ENCODE measurements around the gene CDX1.

The CDX1 gene

DNA sequence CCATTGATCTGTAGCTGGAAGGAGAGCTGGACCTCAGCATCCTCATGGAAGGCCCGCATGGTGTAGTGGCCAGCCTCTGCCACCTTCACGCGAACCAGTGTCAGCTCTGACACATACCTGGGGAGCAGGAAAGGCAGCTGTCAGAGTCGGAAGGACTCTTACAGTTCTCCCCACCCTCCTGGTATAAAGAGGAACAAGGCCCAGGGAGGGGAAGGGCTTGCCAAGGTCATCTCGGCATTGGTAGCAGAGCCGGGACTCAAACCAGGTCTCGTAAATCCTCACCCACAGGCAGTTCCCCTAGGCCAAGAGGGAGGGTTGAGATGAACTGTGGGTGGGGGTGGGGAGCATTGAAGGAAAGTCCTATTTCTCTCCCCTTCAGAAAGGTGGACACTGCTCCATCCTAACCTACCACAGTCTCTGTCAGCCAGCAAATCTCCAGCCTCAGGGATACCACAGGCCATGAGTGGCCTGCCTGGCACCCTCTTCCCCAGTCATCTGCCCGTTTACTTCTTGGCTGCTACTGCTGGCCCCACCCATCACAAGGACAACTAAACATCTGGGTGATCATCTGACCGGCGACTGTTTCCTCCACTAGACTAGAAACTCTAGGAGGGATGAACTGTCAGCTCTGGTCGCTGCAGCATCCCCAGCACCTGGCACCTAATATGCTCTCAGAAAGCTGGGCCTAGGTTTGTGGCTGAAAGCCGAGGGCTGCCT is 34.4 kb upstream of the CDX1 start:
- DNase-seq = no peak

DNA sequence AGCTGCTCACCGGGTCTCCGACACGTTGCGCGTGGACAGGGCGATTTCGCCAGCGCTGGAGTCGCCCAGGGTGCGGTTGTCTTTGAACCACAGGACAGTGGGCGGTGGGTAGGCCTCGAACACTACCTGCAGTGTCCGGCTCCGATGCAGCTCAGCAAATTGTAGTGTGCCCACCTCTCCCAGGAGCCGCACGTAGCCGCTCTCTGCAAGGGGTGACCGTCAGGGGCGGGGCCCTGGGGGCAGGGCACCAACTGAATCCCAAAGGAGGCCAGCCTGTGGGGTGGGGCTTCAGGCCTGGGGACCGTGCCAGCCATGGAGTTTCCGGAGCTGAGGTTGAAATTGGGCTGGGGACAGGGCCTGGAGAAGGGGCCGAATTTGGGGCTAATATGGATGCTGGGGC is 33.8 kb upstream of the CDX1 start:
- no peak for DNase-seq

DNA sequence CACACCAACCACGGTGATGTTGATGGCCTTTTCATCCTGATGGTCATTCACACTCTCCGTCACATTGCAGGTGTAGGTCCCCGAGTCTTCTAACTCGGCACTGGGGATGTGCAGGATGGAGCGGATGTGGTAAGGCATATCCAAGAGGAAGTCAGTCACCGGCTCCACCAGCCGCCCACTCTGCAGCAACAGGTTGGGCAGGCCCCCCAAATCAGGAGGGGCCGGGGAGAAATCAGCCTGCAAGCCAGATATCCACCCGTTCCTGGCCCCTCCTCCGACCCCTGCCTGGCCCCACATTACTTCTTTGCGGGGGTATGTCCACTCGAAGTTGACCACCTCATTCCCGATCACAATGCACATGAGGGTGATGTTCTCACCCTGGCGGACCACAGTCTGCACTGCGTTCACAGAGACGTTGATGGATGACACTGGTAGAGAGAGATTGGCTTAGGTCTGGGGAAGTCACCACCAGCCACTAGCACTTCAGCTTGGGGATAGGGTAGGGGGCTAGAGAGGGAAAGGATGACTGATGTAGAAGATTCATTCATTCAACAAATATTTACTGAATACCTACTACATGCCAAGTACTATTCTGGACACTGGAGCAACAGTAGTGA is 32.9 kb upstream of the CDX1 start:
- DNase-seq = no peak

- no peak for DNase-seq
These were observed 32.4 kb upstream of the CDX1 start for GRCh38 chr5:150134198-150134588.

GRCh38 chr5:150135557-150136304 is 30.8 kb upstream of the CDX1 start:
- no peak for DNase-seq

DNA sequence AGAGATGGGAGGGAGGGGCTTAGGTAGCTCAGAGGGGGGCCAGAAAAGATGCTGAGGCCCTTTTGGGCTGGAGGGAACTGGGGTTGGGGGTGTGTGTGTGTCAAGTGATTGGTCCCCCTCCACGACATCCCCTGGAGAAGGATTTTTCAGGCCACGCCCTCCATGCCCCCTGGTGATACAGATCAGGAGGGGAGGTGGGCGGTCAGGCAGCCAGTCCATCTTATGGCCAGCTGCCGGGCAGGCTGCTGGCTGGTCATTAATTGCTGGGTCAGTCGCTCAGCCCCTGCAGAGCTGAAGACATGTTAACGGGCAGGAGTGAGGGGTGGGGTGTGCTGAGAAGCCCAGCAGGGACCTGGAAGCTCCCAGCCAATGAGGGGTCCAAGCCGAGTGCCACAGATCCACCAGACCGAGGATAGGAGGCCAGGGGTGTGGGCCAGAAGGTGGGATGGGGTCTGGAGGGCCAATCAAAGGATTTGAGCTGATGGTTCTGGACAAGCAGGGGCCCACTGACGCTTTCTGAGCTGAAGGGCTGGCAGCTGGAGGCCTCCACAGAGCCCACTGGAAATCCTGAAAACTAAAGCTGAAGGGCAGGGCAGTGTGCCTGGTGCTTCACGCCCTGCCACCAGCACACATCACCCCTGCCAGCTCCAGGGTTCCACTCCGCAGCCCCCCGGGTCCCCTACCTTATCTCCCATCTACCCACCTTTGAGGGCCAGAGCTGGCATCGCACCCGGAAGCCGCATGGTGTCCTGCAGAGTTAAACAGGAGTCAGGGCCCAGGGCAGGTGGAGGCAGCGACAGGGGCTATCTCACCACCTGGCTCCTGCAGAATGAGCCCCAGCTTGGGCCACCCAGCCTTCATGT is 30.0 kb upstream of the CDX1 start:
- no peak for DNase-seq

DNA sequence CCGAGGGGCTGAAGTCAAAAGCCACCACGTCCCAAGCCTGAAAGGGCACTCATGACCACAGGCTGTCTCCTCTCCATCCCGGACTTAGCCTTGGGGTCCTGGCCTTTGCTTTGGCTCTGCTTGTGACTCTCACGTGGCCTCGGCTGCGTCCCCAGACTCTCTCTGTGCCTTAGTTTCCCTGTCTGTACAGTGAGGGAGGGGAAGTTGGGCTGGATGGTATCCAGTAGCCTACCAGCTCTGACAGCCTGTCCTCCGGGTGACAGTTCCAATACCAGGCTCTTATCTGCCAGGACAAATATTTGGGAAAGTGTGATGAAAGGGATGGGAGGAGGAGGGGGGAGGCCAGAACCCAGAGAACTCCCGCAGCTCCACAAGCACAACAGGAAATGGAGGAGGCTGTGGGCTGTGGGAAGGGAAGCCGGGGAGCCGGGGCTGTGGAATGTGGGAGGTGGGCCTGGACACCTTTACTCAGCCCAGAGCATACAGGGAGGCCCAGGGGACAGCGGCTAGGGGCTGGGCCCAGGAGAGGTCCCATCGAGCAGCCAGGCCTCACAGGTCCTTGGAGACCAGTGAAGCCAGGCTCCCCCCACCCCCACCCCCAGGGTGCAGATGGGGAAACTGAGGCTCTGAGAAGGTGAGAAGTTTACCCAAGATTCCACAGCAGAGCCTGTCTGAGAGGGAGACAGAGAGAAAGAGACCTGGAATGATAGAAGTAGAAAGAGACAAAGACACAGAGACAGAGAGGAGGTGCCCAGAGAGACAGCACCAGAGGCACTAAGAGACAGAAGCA is 29.2 kb upstream of the CDX1 start:
- DNase-seq = no peak

- no peak for DNase-seq
These were observed 28.6 kb upstream of the CDX1 start for GRCh38 chr5:150137997-150138396.

DNA sequence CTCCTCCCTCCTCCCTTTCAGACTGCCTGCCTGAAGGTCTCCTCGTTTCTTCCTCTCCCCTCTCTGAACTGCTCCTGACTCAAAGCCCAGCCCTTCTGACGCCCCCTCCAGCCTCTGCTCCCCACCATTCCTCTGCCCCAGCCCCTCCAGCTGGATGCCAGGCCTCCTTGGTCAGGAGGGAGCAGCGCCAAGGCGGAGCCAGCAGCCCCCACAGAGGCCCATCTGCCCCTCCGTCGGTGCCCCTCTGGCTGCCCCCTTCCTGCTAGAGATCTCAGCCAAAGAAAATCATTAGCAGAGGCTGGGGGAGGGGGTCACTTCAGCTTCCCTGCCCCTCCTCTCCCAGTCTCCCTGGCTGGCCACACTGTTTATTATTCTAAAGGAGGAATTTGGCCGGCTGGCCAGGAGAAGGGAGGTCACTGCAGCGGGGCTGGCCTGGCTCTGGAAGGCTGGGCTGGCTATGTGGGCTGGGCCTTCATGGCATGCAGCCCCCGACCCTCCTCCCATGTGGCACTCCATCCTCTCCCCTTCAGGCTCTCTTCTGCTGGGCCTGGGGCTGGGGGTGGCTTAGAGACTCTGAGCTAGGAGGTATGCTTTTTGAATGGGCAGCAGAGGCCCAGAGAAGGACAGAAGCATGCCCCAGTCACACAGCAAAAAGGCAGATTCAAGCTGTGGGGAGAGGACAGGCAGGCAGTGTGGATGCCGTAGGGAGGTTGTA is 27.9 kb upstream of the CDX1 start:
- no peak for DNase-seq

DNA sequence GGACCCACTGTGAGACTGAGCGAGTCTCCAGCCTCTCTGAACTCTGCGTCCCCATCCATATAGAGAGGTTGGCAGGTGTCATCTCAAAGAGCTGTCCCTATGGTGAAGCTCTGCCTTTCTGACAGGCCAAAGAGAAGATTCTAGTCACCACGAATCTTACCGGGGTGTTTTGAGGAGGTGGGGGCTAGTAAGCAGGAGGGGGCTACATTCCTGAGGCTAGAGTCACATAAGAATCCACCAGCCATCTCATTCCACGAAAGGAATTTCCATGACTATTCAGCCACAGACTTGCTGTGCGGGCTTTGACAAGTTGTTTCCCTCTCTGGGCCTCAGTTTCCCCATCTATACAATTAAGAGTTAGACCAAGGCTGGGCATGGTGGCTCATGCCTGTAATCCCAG is 27.2 kb upstream of the CDX1 start:
- DNase-seq = no peak

GRCh38 chr5:150140830-150141229 is 25.7 kb upstream of the CDX1 start:
- no peak for DNase-seq

DNA sequence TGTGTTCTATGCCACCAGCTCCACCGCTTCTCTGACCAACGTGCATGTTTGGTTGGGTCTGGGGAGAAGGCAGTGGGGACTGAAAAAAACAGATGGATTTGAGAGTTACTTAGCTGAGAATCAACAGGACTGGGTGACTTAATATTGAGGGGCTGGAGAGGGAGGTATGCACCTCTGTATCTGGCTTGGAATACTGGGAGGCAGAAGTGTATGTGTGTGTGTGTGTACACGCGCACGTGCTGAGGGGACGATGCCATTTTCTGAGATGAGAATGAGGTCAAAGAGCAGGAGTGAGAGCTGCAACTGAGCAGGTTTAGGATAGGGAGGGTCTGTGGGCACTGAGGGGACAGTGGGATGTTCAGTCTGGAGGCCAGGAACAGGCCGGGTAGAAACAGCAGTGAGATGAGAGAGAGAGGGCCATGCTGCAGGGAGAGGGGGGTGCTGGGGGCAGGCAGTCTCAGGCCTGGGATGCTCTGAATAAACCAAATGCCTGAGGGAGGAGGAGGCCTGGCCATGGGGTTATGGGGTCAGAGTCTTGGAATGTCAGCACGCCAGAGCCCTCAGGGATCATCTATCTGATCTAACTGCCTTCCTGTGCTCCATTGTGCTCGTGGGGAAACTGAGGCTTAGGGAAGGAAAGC is 24.9 kb upstream of the CDX1 start:
- no peak for DNase-seq

DNA sequence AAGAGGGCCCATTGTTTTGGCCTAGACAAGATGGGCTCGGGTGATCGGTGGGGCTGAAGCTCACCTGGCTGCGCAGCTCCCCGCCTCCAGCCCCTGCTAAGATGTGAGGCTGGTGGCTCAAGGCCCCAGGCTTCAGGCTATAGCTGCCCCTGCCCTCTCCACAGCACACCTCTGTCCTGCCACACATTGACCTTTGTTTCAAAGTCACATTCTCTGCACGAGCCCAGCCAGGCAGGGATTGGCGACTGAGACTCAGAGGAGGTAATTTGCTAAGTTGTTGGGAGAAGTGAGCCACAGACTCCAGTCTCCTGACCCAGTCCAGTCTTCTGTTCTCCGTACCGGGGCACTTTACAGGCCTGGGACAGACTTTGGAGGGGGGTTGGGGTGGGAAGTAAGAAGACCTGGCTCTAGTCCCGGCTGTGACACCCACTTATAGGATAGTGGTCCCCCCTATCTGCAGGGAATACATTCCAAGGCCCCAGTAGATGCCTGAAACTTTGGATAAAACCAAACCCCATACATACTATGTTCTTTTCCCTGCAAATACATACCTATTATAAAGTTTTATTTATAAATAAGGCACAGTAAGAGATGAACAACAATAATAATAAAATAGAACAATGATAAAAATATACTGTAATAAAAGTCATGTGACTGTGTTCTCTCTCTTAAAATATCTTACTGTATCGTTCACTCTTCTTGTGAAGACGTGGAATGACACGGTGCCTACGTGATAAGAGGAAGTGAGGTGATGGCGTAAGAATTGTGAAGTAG is 24.2 kb upstream of the CDX1 start:
- DNase-seq = no peak

- DNase-seq = no peak
These were observed 23.6 kb upstream of the CDX1 start for GRCh38 chr5:150142959-150143349.

DNA sequence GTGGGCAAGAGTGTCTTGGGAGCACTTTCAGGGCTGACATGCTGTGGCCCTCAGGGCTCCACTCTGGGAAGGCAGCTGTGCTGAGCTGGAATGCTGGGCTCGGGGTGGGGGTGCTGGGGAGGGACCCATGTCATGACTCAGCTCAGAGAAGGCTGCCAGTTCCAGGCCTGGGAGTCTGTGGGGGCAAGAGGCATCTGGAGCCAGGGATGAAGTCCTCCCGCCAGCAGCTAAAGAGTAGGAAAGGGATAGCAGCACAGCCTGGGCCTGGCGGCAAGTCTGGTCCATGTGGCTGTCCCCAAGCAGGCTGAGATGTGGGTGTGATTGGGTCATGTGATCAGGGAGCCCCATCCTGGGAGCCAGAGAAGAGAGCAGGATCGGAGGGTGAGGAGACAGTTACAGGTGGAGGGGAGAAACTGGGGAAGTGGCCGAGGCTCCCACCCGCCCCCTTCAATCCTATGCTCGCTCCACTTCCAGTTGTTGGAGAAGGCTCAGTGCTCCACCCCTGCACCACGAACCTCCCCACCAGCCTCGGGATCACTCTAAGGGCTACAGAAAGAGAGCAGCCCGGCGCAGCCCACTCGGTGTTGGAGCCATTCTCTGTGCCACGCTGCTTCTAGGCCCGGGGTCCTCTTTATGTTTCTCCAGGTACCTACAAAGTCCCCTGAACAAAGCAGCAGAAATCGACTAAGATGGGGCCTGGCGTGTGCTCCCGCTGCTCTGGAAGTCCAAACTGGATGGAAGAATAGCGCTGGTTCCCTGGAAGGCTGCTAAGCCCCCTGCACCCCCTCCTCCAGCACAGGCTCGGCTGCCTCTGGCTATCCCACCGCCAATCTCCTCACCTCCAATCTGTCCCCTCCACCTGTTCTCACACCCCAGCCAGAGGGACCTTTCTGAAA is 23.0 kb upstream of the CDX1 start:
- DNase-seq = no peak

- no peak for DNase-seq
These were observed 22.3 kb upstream of the CDX1 start for GRCh38 chr5:150144246-150144801.

- DNase-seq = no peak
These were observed 21.7 kb upstream of the CDX1 start for GRCh38 chr5:150144879-150145278.

DNA sequence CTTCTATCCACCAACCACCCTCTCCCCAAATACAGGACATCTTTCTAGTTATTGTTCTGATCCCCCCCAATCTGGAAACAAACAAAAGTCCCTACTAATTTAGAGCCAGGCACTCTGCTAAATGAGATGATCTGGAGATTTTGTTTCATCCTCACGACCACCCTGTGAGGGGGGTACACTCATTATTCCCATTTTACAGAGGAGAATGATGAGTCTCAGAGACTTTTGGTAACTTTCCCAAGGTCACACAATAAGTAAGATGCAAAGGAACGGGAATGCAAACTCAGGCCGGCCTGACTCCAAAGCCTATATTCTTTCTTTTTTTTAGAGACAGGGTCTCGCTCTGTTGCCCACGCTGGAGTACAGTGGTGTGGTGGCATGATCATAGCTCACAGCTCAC is 20.3 kb upstream of the CDX1 start:
- DNase-seq = no peak
